HFFc6 (cell line): Measurements from ENCODE around the gene ATG2B. TPM values are rescaled to one million over a fixed set of nuclear protein-coding genes. Genes with fewer than 3 reads are reported as not detected.

Experiments
- DNase-seq: peaks from one replicate; pipeline ENCODE4 v3.0.0-alpha.2; 2018
- H3K27ac Mint-ChIP-seq: 2 replicates; pipeline ENCODE4 v1.8.0; 2020; ENCODE audit warnings: mild to moderate bottlenecking, mixed read lengths
- H3K27me3 Mint-ChIP-seq: 2 replicates; pipeline ENCODE4 v1.8.0; 2021; ENCODE audit warnings: mild to moderate bottlenecking, moderate library complexity, mixed read lengths; ENCODE audit not compliant: insufficient read depth
- H3K36me3 Mint-ChIP-seq: 2 replicates; pipeline ENCODE4 v1.8.0; 2021; ENCODE audit warnings: low read depth, mixed read lengths
- H3K4me1 Mint-ChIP-seq: 2 replicates; pipeline ENCODE4 v1.8.0; 2020; ENCODE audit warnings: low read depth, mixed read lengths
- H3K4me3 Mint-ChIP-seq: 2 replicates; pipeline ENCODE4 v1.8.0; 2020; ENCODE audit warnings: mild to moderate bottlenecking, moderate library complexity, mixed read lengths
- H3K9me3 Mint-ChIP-seq: 2 replicates; pipeline ENCODE4 v1.8.0; 2020; ENCODE audit warnings: mild to moderate bottlenecking, mixed read lengths
- total RNA-seq, 6 experiments: library from RNA; stranded (reverse); fragmentation: NEBNext Ultra II Directional; extraction: Animal tissue kit (Norgen Biotek cat#: 25700); gene quantifications; 2 replicates in 1 of 6; 3 replicates in 5 of 6; pipeline ENCODE4 v1.2.3, GENCODE V29; 2021
- TF ChIP-seq, protein P1 (sequence below): fragments of 200-600 bp; sonication (generic); IDR thresholded peaks from 2 replicates; pipeline ENCODE4 v1.5.0; 2021; ENCODE audit warnings: antibody characterized with exemption, mild to moderate bottlenecking

ATG2B gene
- total RNA-seq, 6 experiments from 2014 or later = 13.1 to 17.7 (median 15.9) TPM

DNA sequence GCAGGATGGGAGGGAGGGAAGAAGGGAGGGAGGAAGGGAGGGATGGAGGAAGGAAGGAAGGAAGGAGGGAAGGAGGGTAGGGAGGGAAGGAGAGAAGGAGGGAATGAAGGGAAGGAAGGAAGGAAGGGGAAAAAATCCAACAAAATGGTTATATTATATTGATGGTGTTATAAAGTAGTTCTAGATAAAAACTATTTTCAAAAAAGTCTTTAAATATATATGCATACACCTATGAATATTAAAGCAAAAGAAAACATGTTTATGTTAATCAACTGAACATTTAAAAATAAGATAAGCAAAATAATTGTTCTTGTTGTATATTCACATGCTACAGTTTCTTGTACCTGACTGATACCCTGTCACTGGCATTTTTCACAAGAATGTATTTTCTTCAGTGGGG lies 105.2 kb downstream of the ATG2B start:
- H3K27me3 Mint-ChIP-seq = peaks cover 1% of the 10 kb centered on the region; the same call in 1 of the 2 replicates
- H3K9me3 Mint-ChIP-seq = peaks cover 4% of the 10 kb centered on the region; the same call in 1 of the 2 replicates
- peaks cover 59% of the 10 kb centered on the region for H3K36me3 Mint-ChIP-seq
- TF ChIP-seq, protein P1, sequence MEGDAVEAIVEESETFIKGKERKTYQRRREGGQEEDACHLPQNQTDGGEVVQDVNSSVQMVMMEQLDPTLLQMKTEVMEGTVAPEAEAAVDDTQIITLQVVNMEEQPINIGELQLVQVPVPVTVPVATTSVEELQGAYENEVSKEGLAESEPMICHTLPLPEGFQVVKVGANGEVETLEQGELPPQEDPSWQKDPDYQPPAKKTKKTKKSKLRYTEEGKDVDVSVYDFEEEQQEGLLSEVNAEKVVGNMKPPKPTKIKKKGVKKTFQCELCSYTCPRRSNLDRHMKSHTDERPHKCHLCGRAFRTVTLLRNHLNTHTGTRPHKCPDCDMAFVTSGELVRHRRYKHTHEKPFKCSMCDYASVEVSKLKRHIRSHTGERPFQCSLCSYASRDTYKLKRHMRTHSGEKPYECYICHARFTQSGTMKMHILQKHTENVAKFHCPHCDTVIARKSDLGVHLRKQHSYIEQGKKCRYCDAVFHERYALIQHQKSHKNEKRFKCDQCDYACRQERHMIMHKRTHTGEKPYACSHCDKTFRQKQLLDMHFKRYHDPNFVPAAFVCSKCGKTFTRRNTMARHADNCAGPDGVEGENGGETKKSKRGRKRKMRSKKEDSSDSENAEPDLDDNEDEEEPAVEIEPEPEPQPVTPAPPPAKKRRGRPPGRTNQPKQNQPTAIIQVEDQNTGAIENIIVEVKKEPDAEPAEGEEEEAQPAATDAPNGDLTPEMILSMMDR = no peak
- no peak for DNase-seq
- peak overlapping the region; percentile 98 for H3K27ac Mint-ChIP-seq
- peaks cover 94% of the 10 kb centered on the region for H3K4me1 Mint-ChIP-seq
- peak overlapping the region; percentile 92 for H3K4me3 Mint-ChIP-seq

- H3K27ac Mint-ChIP-seq = peak overlapping the region; percentile 98
- peaks cover 1% of the 10 kb centered on the region; the same call in 1 of the 2 replicates for H3K27me3 Mint-ChIP-seq
- peaks cover 4% of the 10 kb centered on the region; the same call in 1 of the 2 replicates for H3K9me3 Mint-ChIP-seq
- H3K4me1 Mint-ChIP-seq = peaks cover 94% of the 10 kb centered on the region
- H3K4me3 Mint-ChIP-seq = peak overlapping the region; percentile 92
- H3K36me3 Mint-ChIP-seq = peaks cover 51% of the 10 kb centered on the region
- no peak for DNase-seq
- TF ChIP-seq, protein P1 = no peak
These were observed 106.1 kb downstream of the ATG2B start for GRCh38 chr14:96257056-96257455.

GRCh38 chr14:96256407-96256806 lies 106.7 kb downstream of the ATG2B start:
- peak overlapping the region; percentile 92 for H3K4me3 Mint-ChIP-seq
- DNase-seq = peak; percentile 72

DNA sequence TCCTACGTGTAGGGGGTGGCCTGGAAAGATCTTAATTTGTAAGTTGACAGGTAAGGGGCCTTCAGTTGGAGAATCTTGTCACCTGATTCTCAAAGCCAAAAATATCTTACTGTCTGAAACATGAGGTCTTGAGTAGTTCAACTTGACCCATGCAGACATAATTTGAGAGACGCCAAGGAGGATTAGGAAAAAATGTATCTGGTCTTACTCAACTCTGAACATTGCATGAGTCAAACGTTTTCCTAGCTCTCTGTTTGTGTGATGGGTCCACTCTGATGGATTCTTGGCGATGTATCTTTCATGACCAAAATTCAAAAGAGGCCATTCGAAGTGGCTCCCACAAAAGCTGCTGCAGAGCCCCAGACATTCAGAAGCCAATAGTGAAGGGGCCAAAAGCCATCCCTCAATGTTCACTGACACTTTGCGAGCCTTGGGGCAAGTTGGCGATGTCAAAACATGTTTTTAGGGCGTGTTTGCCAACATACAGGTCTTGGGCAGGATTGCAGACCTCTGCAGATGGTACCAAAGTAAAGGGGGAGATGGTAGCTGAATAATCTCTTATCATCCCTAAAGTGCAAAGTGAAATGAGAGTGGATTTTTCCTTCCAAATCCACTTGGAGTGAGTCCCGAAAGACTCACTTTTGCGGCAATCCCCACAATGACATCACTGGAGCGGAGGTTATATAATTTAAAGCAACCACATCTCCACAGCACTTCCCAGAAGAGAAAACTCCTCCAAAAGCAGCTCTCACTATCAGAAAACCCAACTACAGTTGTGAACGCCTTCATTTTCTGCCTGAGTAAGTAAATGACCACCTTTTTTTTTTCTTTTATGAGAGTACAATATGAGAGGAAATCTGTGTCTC lies 107.4 kb downstream of the ATG2B start, which contains the start of gene BDKRB1:
TSS of gene BDKRB1 (plus strand) at position 710 of the 866 bp plus-strand sequence. CDS start 7,473 bp downstream, outside the sequence.
- peaks cover 94% of the 10 kb centered on the region for H3K4me1 Mint-ChIP-seq
- TF ChIP-seq, protein P1 = no peak
- peak; percentile 88 for DNase-seq
- H3K4me3 Mint-ChIP-seq = peak within 1 kb of the TSS; percentile 92
- peaks cover 52% of the 10 kb centered on the region for H3K36me3 Mint-ChIP-seq
- peaks cover 1% of the 10 kb centered on the region; the same call in 1 of the 2 replicates for H3K27me3 Mint-ChIP-seq
- H3K9me3 Mint-ChIP-seq = peaks cover 4% of the 10 kb centered on the region; the same call in 1 of the 2 replicates
- H3K27ac Mint-ChIP-seq = peak within 1 kb of the TSS; percentile 98

More at GRCh38 chr14:96256407-96256806, 106.7 kb downstream of the ATG2B start:
- TF ChIP-seq, protein P1 = peak; percentile 69
- Mint-ChIP-seq H3K9me3 (peaks cover 4% of the 10 kb centered on the region; the same call in 1 of the 2 replicates), H3K27me3 (peaks cover 1% of the 10 kb centered on the region; the same call in 1 of the 2 replicates), H3K36me3 (peaks cover 55% of the 10 kb centered on the region), H3K27ac (peak overlapping the region; percentile 98), H3K4me1 (peaks cover 94% of the 10 kb centered on the region)

DNA sequence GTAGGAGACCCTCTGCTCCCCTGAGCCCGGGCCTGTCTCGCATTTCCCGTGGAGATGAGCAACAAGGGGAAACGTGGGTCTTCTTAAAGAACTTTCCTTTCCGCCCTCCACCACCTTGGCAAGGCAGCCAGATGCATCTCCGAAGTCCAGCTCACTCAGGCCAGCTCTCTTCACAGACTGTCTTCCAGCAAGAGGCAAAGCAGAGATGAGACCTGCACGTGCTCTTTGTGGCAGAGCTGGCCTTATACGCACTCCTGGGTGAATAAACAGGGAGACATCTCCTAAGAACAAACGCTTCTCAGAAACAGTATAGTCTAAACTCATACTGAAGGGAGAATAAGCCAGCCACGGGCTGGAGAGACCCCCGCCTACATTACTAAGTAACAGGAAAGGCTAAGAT lies 108.5 kb downstream of the ATG2B start:
- Mint-ChIP-seq H3K4me1 (peaks cover 94% of the 10 kb centered on the region), H3K27ac (peak overlapping the region; percentile 98), H3K4me3 (no peak overlapping the region), H3K9me3 (peaks cover 2% of the 10 kb centered on the region; the same call in 1 of the 2 replicates), H3K27me3 (peaks cover 1% of the 10 kb centered on the region; the same call in 1 of the 2 replicates), H3K36me3 (peaks cover 41% of the 10 kb centered on the region)
- no peak for DNase-seq
- TF ChIP-seq, protein P1 = no peak
